Right hindlimb (tissue), 1 donor: ENCODE results near the gene GPR89B.
"Not testable (repeated sequence)": the region's sequence is repeated elsewhere in the genome, so short reads cannot be mapped to it uniquely, and the experiment has no call there.

Experiments used
- DNase-seq: peaks from one replicate; pipeline ENCODE4 v3.0.0-alpha.2; 2018

The GPR89B gene

DNA sequence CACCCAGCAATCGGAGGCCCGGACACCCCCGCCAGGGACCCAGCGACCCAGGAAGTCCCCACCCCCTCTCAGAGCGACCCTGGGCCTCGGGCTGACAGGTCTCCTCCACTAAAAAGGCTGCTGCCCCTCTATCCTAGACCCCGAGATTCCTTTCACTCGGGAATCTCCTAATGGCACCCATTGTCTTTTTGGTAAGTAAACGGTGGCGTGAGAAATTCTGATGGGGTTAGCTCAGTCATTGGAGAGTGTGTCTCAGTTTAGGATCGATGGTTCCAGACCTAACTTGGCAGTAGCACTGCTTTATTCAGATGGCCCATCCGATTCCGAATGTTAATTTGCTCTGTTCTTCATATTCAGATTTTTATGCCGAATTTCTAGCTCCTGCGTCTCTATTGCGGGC lies 104.9 kb downstream of the GPR89B start:
- not testable (repeated sequence) for DNase-seq

DNA sequence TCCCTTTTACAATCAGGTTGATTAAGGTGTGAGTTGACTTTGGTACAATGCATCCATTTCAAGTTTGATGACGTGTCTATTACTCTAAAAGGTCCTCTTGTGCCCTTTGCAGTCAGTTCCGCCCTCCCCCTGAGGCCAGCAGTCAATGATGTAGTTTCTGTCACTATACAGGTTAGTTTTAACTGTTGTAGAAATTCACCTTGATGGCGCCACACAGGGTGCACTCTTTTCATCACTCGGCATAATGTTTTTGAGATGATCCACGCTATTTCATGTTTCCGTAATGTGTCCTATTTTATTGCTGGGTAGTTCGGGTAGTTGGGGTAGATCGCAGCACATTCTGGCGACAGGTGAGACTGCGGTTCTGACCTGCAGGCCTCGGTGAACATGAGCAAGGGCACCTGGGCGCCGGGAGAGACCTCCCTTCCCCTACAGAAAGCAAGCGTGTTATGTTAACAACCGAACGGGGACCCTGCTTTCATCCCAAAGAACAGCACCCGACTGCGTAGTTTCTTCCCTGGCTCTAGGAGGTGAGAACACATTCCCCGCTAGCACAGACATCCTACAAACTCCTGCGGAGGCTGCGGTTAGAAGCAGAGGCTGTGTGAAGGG lies 109.7 kb downstream of the GPR89B start:
- DNase-seq = not testable (repeated sequence)

DNA sequence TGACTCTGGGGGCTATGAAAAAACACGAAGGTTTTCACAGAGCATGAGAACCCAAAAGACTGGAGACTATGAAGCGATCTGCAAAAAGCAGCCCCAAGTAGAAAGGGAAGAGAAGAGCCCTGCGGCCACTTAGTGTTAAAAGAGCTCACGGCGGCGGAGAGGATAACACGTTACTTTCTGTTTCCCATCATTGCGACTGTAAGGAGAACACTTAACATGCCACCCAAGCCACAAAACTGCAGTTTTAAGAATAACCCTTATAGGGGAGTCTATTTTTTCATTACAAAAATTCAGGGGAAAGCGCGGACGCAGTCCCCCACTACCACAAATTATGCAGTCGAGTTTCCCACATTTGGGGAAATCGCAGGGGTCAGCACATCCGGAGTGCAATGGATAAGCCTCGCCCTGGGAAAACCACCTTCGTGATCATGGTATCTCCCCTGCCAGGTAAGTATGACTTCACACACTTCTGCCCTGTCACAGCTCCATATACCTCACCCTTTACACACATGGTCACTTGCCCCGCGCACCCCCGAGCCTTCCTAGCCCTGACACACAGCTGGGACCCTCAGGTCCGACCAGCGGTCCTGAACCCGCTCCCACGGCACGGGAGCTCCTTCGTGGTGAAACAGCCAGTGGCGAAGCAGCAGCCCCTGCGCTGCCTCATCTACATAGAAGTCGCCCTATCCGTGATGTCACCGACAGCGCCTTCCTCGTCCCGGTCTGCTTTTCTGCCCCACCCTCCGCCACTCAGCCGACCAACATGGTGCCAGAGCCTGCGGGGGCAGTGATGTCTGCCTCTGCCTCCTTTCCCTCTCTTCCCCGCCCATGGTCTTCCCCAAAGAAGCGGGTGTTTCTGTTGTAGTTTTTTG lies 110.5 kb downstream of the GPR89B start:
- peak; percentile 57 for DNase-seq
